OCI-LY7 (cell line): ENCODE measurements around the gene ARHGEF10L. TPM values are rescaled to one million over a fixed set of nuclear protein-coding genes. Genes with fewer than 3 reads are reported as not detected.

Source experiments
- BruUV-seq: library from RNA; stranded (reverse); fragments of 400-500 nt; replicated peaks from 2 replicates; lab custom pipeline; 2021; lab: Mats Ljungman, UMichigan
- CTCF ChIA-PET: fragments of 300-600 bp; sonication (Branson Sonifier 250); formaldehyde crosslinking; loops from one replicate; lab custom pipeline; 2022; ENCODE audit warnings: antibody characterized with exemption; ENCODE audit not compliant: unreplicated experiment; lab: Charles Lee
- POLR2A ChIA-PET: fragments of 300-600 bp; sonication (Branson Sonifier 250); formaldehyde crosslinking; loops from one replicate; lab custom pipeline; 2022; ENCODE audit warnings: antibody characterized with exemption; lab: Charles Lee
- DNase-seq: peaks from one replicate; pipeline ENCODE4 v3.0.0-alpha.2; 2015; ENCODE audit warnings: low spot score
- H2AFZ ChIP-seq: fragments of 200-600 bp; sonication (generic), shearing (Covaris generic); 2 replicates; pipeline ENCODE4 v1.6.1; 2014; ENCODE audit warnings: mild to moderate bottlenecking, antibody characterized with exemption, low read length, moderate library complexity
- H3K27ac ChIP-seq: fragments of 200-600 bp; sonication (generic); 2 replicates; pipeline ENCODE4 v1.5.1; 2014; ENCODE audit warnings: mixed run types, low read depth, mild to moderate bottlenecking, moderate library complexity, low read length, inconsistent platforms; ENCODE audit not compliant: poor library complexity, severe bottlenecking
- H3K36me3 ChIP-seq: fragments of 200-600 bp; sonication (generic); 2 replicates; pipeline ENCODE4 v1.6.1; 2014; ENCODE audit warnings: mild to moderate bottlenecking, antibody characterized with exemption, low read length, moderate library complexity, mixed read lengths; ENCODE audit not compliant: insufficient read depth
- H3K4me1 ChIP-seq: fragments of 200-600 bp; sonication (generic); 2 replicates; pipeline ENCODE4 v1.5.1; 2014; ENCODE audit warnings: mild to moderate bottlenecking, low read length; ENCODE audit not compliant: insufficient read depth, poor library complexity, severe bottlenecking
- H3K4me2 ChIP-seq: fragments of 200-600 bp; sonication (generic); 2 replicates; pipeline ENCODE4 v1.6.1; 2014; ENCODE audit warnings: mild to moderate bottlenecking, low read length
- H3K4me3 ChIP-seq: fragments of 200-600 bp; sonication (generic); 2 replicates; pipeline ENCODE4 v1.5.1; 2014; ENCODE audit warnings: mild to moderate bottlenecking, low read depth, low read length; ENCODE audit not compliant: poor library complexity, severe bottlenecking
- H3K79me2 ChIP-seq: fragments of 200-600 bp; sonication (generic); 2 replicates; pipeline ENCODE4 v1.6.1; 2016; ENCODE audit warnings: low read depth, mild to moderate bottlenecking, low read length, moderate library complexity, mixed read lengths; ENCODE audit not compliant: insufficient read depth
- H3K9me2 ChIP-seq: fragments of 200-600 bp; sonication (generic); 2 replicates; pipeline ENCODE4 v1.6.1; 2016; ENCODE audit warnings: mild to moderate bottlenecking, low read length, mixed read lengths; ENCODE audit not compliant: insufficient read depth
- H3K9me3 ChIP-seq: fragments of 200-600 bp; sonication (generic); 2 replicates; pipeline ENCODE4 v1.6.1; 2014; ENCODE audit warnings: mild to moderate bottlenecking, mixed run types, low read length, mixed read lengths
- H4K20me1 ChIP-seq: fragments of 200-600 bp; sonication (generic); 2 replicates; pipeline ENCODE4 v1.6.1; 2014; ENCODE audit warnings: mild to moderate bottlenecking, antibody characterized with exemption, low read length, moderate library complexity, mixed read lengths; ENCODE audit not compliant: insufficient read depth
- EZH2phosphoT487 ChIP-seq: fragments of 200-600 bp; sonication (generic); IDR thresholded peaks from 2 replicates; pipeline ENCODE4 v1.6.1; 2018; ENCODE audit warnings: low read depth, borderline replicate concordance, mild to moderate bottlenecking, mixed run types, antibody characterized with exemption, low read length, moderate library complexity, mixed read lengths
- intact Hi-C: fragments of 100-400 bp; cut with micrococcal nuclease; formaldehyde crosslinking; loops from one replicate; pipeline ENCODE4 v1.10.0; 2022; ENCODE audit not compliant: unreplicated experiment
- total RNA-seq, 2 experiments: library from RNA; depleted of rRNA in 1 of 2; stranded (reverse); fragments of >200 nt in 1 of 2; shearing (Covaris generic) in 1 of 2; gene quantifications; 2 replicates each; pipeline ENCODE4 v1.2.3, GENCODE V29; 2014 to 2022
- TF ChIP-seq, protein P1 (sequence below): fragments of 200-600 bp; sonication (generic); conservative IDR thresholded peaks from 2 replicates; pipeline ENCODE4 v1.5.1; 2014; ENCODE audit warnings: mild to moderate bottlenecking, antibody characterized with exemption, low read length, moderate library complexity, mixed read lengths

ARHGEF10L gene
- total RNA-seq, 2 experiments from 2014 or later = 2.4 TPM; not detected in 1

- H3K9me2 ChIP-seq = no peaks in the 10 kb centered on the region
- no peaks in the 10 kb centered on the region for H3K9me3 ChIP-seq
- H2AFZ ChIP-seq = no peak overlapping the region
- no peak overlapping the region for H3K4me2 ChIP-seq
- ChIA-PET POLR2A (interaction anchor here (2.1 kb wide), 1 partner anchor 10 kb away, joined by 6 read pairs; no protein-coding TSS in a partner anchor), CTCF (no interaction called here)
- intact Hi-C loops = no loop called here
- no peaks in the 10 kb centered on the region for H3K36me3 ChIP-seq
- TF ChIP-seq, protein P1, sequence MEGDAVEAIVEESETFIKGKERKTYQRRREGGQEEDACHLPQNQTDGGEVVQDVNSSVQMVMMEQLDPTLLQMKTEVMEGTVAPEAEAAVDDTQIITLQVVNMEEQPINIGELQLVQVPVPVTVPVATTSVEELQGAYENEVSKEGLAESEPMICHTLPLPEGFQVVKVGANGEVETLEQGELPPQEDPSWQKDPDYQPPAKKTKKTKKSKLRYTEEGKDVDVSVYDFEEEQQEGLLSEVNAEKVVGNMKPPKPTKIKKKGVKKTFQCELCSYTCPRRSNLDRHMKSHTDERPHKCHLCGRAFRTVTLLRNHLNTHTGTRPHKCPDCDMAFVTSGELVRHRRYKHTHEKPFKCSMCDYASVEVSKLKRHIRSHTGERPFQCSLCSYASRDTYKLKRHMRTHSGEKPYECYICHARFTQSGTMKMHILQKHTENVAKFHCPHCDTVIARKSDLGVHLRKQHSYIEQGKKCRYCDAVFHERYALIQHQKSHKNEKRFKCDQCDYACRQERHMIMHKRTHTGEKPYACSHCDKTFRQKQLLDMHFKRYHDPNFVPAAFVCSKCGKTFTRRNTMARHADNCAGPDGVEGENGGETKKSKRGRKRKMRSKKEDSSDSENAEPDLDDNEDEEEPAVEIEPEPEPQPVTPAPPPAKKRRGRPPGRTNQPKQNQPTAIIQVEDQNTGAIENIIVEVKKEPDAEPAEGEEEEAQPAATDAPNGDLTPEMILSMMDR = no peak
- TF ChIP-seq EZH2phosphoT487 = no peak
- no peaks in the 10 kb centered on the region for H3K79me2 ChIP-seq
- H3K4me3 ChIP-seq = no peak overlapping the region
- no peaks in the 10 kb centered on the region for H3K4me1 ChIP-seq
- H3K27ac ChIP-seq = no peak overlapping the region
- no peaks in the 10 kb centered on the region for H4K20me1 ChIP-seq
- DNase-seq = no peak
- BruUV-seq = no TSS peak
Measured at GRCh38 chr1:17550729-17551584, 11.5 kb downstream of the ARHGEF10L start.

DNA sequence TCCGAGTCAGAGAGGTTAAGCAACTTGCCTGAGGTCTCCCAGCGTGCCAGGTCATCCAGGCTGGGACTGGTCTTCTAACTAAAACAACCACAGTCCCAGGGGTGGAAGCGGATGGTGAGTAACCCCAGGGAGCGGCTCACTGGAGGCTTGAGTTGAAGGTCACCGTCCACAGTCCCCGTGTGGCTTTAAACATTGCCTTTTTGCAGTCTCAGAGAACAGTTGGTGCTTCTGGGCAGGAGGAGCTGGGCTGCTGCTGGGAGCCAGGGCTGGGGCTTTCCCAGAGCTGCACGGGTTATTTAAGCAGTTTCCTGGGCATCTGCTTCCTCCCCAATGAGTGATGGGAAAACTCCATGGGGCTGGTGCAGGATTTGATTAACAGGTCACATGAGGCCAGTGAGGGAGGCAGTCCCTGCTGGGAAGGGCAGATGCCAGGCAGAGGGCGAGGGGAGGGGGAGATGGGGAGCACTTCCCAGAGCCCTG is 12.3 kb downstream of the ARHGEF10L start:
- Histone ChIP-seq H2AFZ (no peak overlapping the region), H3K4me1 (no peaks in the 10 kb centered on the region), H3K79me2 (no peaks in the 10 kb centered on the region), H3K9me2 (no peaks in the 10 kb centered on the region), H3K27ac (no peak overlapping the region), H4K20me1 (no peaks in the 10 kb centered on the region), H3K4me3 (no peak overlapping the region), H3K9me3 (no peaks in the 10 kb centered on the region), H3K4me2 (no peak overlapping the region), H3K36me3 (no peaks in the 10 kb centered on the region)
- intact Hi-C loops = no loop called here
- CTCF ChIA-PET = interaction anchor here (0.5 kb wide), 1 partner anchor 17 kb away, joined by 3 read pairs; no protein-coding TSS in a partner anchor
- POLR2A ChIA-PET = interaction anchor here (0.6 to 2.1 kb wide), 2 partner anchors 11 to 15 kb away, joined by 6 read pairs; no protein-coding TSS in a partner anchor
- DNase-seq = no peak
- no TSS peak for BruUV-seq
- TF ChIP-seq, protein P1 = no peak
- no peak for TF ChIP-seq EZH2phosphoT487
